NCI-H1105 (cell line): ENCODE measurements around the gene LAMC3.
"Not testable (repeated sequence)": the region's sequence is repeated elsewhere in the genome, so short reads cannot be mapped to it uniquely, and the experiment has no call there.

Source experiments
- DNase-seq: peaks from one replicate; lab custom pipeline; 2025; lab: John Stamatoyannopoulos, UW

LAMC3 gene

GRCh38 chr9:130992682-130993032, 16.3 kb upstream of the LAMC3 start:
- DNase-seq: no peak

DNA sequence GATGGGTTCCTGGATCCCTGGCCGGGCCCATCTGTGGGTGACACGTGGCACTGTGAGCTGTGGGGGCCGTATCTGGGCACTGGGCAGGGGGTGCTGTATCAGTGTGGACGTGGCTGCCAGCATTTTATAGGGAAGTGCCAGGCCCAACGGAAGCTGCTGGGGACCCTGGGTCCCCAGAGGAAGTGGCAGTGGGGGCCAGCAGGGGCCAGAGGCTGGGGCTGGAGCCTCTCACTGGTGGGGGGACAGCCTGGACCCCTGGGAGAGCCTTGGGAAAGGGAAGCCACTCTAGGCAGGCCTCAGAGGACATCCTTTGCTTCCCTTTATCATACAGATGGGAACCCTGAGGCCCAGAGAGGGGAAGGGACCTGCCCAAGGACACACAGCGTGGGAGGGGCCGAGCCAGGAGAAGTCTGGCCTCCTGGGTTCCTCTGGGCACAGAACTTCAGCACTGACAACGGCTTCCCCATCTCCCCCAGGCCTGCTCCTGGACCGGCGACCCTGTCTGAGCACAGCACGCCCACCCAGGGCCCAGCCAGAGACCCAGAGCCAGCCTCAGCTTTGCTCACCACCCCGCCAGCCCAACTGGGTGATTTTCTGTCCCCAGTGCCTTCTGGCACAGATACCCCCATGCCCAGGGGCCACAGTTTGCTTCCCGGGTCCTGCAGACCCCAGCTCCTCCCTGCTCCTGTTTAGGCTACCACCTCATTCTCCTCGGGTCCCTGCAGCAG, 15.5 kb upstream of the LAMC3 start:
- no peak for DNase-seq

GRCh38 chr9:130994135-130995085, 14.6 kb upstream of the LAMC3 start:
- DNase-seq: no peak

GRCh38 chr9:130995086-130996011, 13.6 kb upstream of the LAMC3 start:
- no peak for DNase-seq

DNA sequence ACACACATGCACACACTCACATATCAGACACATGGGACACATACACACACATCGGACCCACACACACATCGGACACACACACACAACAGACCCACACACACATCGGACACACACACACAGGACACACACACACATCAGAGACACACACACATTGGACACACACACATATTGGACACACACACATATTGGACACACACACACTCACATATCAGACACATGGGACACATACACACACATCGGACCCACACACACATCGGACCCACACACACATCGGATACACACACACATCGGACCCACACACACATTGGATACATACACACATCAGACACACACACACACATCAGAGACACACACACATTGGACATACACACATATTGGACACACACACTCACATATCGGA, 12.8 kb upstream of the LAMC3 start:
- DNase-seq: no peak

- no peak for DNase-seq
Measured at GRCh38 chr9:130996676-130997394, 12.1 kb upstream of the LAMC3 start.

DNA sequence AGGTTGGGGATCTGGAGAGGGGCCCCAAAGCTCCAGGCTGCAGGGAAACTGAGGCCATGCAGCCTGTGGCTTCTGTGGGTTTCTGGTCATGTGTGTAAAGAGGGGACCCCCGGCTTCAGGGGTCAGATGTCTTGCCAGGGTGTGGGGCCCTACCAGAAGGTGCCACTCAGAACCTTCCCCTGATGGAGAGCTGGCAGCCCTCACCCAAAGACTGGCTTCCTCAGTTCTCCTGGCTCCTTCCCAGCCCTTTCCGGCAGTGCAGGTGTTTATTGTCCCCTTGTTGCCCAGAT, 11.6 kb upstream of the LAMC3 start:
- no peak for DNase-seq

GRCh38 chr9:130997925-130998596, 10.9 kb upstream of the LAMC3 start:
- DNase-seq: no peak

GRCh38 chr9:130998597-130999244, 10.3 kb upstream of the LAMC3 start:
- DNase-seq: no peak

GRCh38 chr9:130999245-130999623, 9.7 kb upstream of the LAMC3 start:
- DNase-seq: no peak

DNA sequence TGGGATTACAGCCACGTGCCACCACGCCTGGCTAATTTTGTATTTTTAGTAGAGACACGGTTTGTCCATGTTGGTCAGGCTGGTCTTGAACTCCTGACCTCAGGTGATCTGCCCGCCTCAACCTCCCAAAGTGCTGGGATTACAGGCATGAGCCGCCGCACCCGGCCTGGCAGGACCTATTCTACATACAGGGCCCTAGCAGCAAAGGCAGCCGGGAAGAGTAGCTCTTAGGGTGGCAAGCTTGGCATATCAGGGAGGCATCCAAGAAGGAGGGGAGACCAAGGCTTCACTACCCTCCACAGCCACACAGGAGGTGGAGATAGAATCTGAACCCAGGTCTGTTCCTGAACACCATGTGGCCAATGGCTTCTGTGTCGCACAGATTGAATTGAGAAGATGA, 8.4 kb upstream of the LAMC3 start:
- DNase-seq: not testable (repeated sequence)

DNA sequence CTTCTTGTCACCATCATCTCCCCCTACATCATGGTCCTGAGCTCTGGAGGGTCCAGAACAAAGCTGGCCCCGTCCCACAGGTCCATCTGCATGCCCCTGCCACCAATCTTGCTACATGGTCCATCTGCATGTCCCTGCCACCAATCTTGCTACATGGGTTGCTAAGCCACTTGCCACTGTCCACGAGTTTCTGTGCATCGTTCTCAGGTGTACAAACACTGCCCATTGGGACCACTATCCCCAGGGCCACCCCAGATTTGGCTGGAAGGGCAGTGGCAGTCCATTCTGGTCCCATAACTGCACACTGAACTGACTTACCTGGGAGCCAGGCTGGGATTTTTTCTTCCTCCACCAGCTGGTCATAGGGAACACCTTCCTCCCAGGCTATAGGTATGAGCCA, 8.0 kb upstream of the LAMC3 start:
- DNase-seq: no peak

GRCh38 chr9:131001990-131002389, 7.0 kb upstream of the LAMC3 start:
- DNase-seq: no peak

DNA sequence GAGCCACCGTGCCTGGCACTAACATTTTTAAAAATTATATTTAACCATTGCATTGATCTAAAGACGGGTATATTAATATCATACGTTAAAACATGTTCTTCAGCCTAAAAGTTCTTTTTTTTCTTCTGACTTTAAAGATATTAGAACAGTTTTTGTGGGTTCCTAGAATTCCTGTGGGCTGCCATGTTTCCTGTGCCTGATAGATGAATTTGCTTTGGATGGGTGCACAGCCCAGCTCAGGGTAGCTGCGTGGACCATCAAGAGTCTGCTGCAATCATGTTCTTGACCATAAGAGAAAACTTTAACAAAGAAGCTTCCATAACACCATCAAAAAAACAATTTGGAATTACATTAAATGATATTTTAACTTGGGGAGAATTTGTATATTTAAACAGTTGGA, 2.4 kb upstream of the LAMC3 start:
- DNase-seq: no peak

DNA sequence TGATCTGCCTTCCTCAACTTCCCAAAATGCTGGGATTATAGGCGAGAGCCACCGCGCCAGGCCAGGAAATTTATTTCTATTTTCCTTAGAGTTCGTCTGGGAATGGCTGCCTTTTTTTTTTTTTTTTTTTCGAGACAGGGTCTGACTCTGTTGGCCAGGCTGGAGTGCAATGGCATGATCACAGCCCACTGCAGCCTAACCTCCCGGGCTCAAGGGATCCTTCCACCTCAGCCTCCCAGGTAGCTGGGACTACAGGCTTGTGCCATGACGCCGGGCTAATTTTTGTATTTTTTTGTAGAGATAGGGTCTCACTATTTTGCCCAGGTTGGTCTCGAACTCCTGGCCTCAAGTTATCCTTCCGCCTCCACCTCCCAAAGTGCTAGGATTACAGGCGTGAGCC, 888 bp upstream of the LAMC3 start:
- DNase-seq: no peak

GRCh38 chr9:131008563-131008908, 438 bp upstream of the LAMC3 start:
- DNase-seq: no peak

GRCh38 chr9:131010482-131011273, 1.7 kb downstream of the LAMC3 start:
- DNase-seq: no peak

DNA sequence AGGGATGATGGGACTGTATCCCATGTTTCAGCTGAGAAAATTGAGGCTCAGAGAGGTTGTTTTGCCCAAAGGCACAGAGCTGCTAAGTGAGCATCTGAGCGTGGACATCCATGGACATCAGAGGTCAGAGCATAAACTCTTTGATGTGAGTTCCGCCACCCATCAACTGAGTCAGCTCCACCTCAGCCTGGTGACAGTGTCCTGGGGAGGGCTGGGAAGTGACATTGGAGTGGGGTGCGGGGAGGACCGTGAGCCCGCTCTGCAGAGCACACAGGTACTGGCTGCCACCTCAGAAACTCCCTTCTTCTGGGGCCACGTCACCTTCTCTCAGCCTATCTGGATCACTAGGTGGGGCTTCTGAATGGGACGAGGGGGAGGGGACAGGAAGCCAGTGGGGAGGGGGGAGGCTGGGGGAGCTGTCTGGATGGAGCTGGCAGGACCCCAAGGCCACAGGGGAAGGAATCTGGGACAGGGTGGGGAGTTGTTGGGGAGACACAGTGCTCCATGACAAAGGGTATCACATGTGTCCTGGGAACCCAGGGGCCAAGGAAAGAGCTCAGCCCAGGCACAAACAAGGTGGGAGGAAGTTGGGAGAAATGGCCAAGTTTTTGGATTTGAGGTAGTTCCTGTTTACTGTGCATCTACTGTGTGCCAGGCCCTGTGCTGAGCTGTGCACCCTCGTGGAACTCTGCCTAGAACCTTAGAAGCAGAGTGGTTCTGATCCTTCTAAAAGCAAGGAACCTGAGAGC, 2.5 kb downstream of the LAMC3 start:
- no peak for DNase-seq

GRCh38 chr9:131012023-131012334, 3.0 kb downstream of the LAMC3 start:
- no peak for DNase-seq
